Aorta (tissue), 5 donors: ENCODE data around the gene TNFAIP2. TPM values are rescaled to one million over a fixed set of nuclear protein-coding genes. Genes with fewer than 3 reads are reported as not detected.

Experiments used
- ATAC-seq: fragments of 200-7000 bp; cut with Tn5 transposase; one replicate; pipeline ENCODE4 v1.9.1; 2022; ENCODE audit warnings: moderate library complexity; ENCODE audit not compliant: low FRiP score
- DNase-seq, 2 donors: peaks; one replicate each; pipeline ENCODE4 v3.0.0-alpha.2; 2020
- H3K27ac ChIP-seq, 2 donors: one replicate each; pipeline ENCODE4 v1.5.1; 2013; ENCODE audit warnings: low read length in 2 of 2, mild to moderate bottlenecking in 2 of 2, moderate library complexity in 2 of 2, control low read depth in 1 of 2, inconsistent platforms in 1 of 2, low read depth in 1 of 2
- H3K27me3 ChIP-seq, 2 donors: one replicate each; pipeline ENCODE4 v1.6.1; 2013; ENCODE audit warnings: control low read depth in 1 of 2, low read length in 1 of 2, mild to moderate bottlenecking in 1 of 2, moderate library complexity in 1 of 2; ENCODE audit not compliant: insufficient read depth in 2 of 2, control insufficient read depth in 1 of 2
- H3K36me3 ChIP-seq, 2 donors: one replicate each; pipeline ENCODE4 v1.6.1; 2013; ENCODE audit warnings: control low read depth in 1 of 2, low read length in 1 of 2, mild to moderate bottlenecking in 1 of 2; ENCODE audit not compliant: insufficient read depth in 2 of 2, control insufficient read depth in 1 of 2
- H3K4me1 ChIP-seq, 2 donors: one replicate each; pipeline ENCODE4 v1.6.1; 2013; ENCODE audit warnings: low read length in 2 of 2, control low read depth in 1 of 2, mild to moderate bottlenecking in 1 of 2, moderate library complexity in 1 of 2; ENCODE audit not compliant: insufficient read depth in 2 of 2, control insufficient read depth in 1 of 2
- H3K4me3 ChIP-seq, 2 donors: one replicate each; pipeline ENCODE4 v1.5.1; 2013; ENCODE audit warnings: low read length in 2 of 2, control low read depth in 1 of 2, mild to moderate bottlenecking in 1 of 2
- H3K9me3 ChIP-seq: one replicate; pipeline ENCODE4 v1.6.1; 2013; ENCODE audit warnings: mild to moderate bottlenecking, low read length; ENCODE audit not compliant: control insufficient read depth
- WGBS, 2 donors: extraction: QIAGEN DNeasy Blood & Tissue Kit; methylation state at CpG; one replicate each; pipeline ENCODE4 v1.1.7; 2013; 5-methylcytosine and 5-hydroxymethylcytosine counted together
- intact Hi-C, 2 donors: fragments of 100-400 bp; cut with DNase I; formaldehyde crosslinking; loops; one replicate each; pipeline versions ENCODE4 v1.14.2 to v1.15.0; 2022
- polyA plus RNA-seq, 2 donors: library from polyadenylated mRNA; stranded (reverse); fragments of 200-250 nt; gene quantifications; one replicate each; pipeline ENCODE4 v1.2.3, GENCODE V29; 2013
- total RNA-seq, 2 donors: library from RNA; stranded (reverse); fragmentation: NEBNext Ultra II Directional; extraction: Animal tissue kit (Norgen Biotek cat#: 25700); gene quantifications; one replicate each; pipeline ENCODE4 v1.2.1, GENCODE V29; 2021
- donor health status: healthy with polysubstance abuse.
- donor health status: Bipolar disorder and iron deficiency.
- donor health status: DM: no; HTN: no; CAD: no.
- donor health status: DM: no; HTN: no; CAD: no.
- donor health status: DM: yes; HTN: yes; CAD: no.

The TNFAIP2 gene
- total and polyA plus RNA-seq, 4 donors = 26.8 to 219 (median 89.0) TPM

- Histone ChIP-seq H3K36me3 (no peaks in the 10 kb centered on the region), H3K4me1 (no peaks in the 10 kb centered on the region), H3K9me3 (no peaks in the 10 kb centered on the region), H3K27me3 (no peaks in the 10 kb centered on the region), H3K4me3 (no peak overlapping the region), H3K27ac (no peak overlapping the region)
- ATAC-seq (no peak), DNase-seq (no peak)
- intact Hi-C loops = no loop called here
- 95 to 96% methylated on average over 11 to 12 of the region's 12 CpGs for WGBS, 2 donors
Measured at GRCh38 chr14:103129301-103130016, 6.2 kb downstream of the TNFAIP2 start.

DNA sequence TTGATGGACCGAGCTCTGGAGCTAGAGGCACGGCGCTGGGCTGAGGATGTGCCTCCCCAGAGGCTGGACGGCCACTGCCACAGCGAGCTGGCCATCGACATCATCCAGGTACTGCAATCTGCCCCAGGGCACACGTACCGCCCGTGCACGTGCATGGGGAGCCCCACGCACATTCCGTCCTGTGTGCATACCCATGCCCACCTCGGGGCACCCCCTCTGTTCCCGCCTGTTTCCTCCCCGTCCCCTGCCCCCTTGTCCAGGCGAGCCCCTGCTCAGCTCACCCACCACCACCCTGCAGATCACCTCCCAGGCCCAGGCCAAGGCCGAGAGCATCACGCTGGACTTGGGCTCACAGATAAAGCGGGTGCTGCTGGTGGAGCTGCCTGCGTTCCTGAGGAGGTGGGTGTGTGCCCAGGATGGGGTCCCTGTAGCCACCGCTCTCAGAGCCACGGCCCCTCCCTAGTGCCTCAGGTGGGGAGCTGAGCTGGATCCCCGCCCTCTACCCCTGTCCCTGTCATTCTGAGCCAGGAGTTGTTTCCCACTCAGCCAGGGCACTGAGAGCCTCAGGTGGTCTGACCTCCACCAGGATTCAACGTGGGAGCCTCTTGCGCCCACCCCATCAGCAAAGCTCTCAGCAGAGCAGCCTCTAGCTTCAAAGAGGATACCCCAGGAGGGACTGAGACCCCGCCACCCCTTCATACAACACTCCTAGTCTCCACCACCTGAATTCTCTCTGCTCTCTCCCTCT is 6.9 kb downstream of the TNFAIP2 start:
- H3K27ac ChIP-seq = no peak overlapping the region
- ATAC-seq (no peak), DNase-seq (no peak)
- H3K27me3 ChIP-seq = no peaks in the 10 kb centered on the region
- intact Hi-C loops = no loop called here
- no peaks in the 10 kb centered on the region for H3K4me1 ChIP-seq
- H3K9me3 ChIP-seq = no peaks in the 10 kb centered on the region
- H3K4me3 ChIP-seq = no peak overlapping the region
- 94% methylated on average over 26 of the region's 26 CpGs for WGBS, 2 donors
- H3K36me3 ChIP-seq = no peaks in the 10 kb centered on the region

- H3K36me3 ChIP-seq = no peaks in the 10 kb centered on the region
- no peak for DNase-seq
- H3K27ac ChIP-seq = no peak overlapping the region
- H3K27me3 ChIP-seq = no peaks in the 10 kb centered on the region
- H3K9me3 ChIP-seq = no peaks in the 10 kb centered on the region
- ATAC-seq = no peak
- no peaks in the 10 kb centered on the region for H3K4me1 ChIP-seq
- 63 to 64% methylated on average over 8 of the region's 8 CpGs for WGBS, 2 donors
- intact Hi-C loops = no loop called here
- H3K4me3 ChIP-seq = no peak overlapping the region
Measured at GRCh38 chr14:103130965-103131364, 7.7 kb downstream of the TNFAIP2 start.

GRCh38 chr14:103131580-103131979 is 8.3 kb downstream of the TNFAIP2 start:
- H3K36me3 ChIP-seq = no peaks in the 10 kb centered on the region
- DNase-seq (no peak), ATAC-seq (no peak)
- intact Hi-C loops = no loop called here
- 96 to 99% methylated on average over 9 of the region's 9 CpGs for WGBS, 2 donors
- H3K9me3 ChIP-seq = no peaks in the 10 kb centered on the region
- no peak overlapping the region for H3K4me3 ChIP-seq
- no peaks in the 10 kb centered on the region for H3K4me1 ChIP-seq
- no peak overlapping the region for H3K27ac ChIP-seq
- no peaks in the 10 kb centered on the region for H3K27me3 ChIP-seq

- Histone ChIP-seq H3K27ac (no peak overlapping the region), H3K27me3 (no peaks in the 10 kb centered on the region), H3K4me3 (no peak overlapping the region), H3K36me3 (no peaks in the 10 kb centered on the region), H3K4me1 (no peaks in the 10 kb centered on the region), H3K9me3 (no peaks in the 10 kb centered on the region)
- 83% methylated on average over 39 of the region's 39 CpGs for WGBS, 2 donors
- intact Hi-C loops = no loop called here
- no peak for DNase-seq
- no peak for ATAC-seq
Measured at GRCh38 chr14:103132381-103133209, 9.3 kb downstream of the TNFAIP2 start.

DNA sequence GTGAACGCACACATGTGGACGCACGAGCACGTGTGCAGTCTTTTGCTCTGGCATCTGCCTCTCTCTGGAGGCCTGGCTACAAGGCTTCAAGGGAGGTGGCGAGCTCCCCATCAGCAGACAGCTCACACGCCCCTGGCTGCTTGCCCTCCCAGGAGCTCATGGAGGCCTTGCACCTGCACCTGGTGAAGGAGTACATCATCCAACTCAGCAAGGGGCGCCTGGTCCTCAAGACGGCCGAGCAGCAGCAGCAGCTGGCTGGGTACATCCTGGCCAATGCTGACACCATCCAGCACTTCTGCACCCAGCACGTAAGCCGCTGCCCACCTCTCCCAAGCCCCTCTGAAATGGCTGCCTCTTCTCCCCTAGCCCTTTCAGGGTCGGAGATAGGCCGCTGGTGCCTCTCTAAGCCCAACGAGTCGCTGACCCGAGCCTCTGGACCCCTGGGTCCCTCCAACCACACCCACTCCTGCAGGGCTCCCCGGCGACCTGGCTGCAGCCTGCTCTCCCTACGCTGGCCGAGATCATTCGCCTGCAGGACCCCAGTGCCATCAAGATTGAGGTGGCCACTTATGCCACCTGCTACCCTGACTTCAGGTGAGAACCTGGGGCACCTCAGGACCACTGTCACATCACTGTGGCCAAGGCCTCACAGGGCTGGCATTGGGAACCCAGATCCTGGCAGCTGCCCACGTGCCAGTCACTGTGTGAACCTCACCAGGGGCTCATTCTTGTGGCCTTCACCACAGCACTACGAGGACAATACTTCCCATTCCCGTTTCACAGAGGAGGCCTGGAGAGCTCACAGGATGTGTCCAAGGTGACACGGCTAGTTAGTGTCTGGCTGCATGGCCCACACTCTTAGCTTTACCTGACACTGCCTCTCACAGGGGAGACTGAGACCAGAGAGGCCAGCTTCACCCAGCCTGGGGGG is 10.2 kb downstream of the TNFAIP2 start:
- no peaks in the 10 kb centered on the region for H3K4me1 ChIP-seq
- H3K9me3 ChIP-seq = no peaks in the 10 kb centered on the region
- no peak for ATAC-seq
- DNase-seq = no peak
- 89 to 93% methylated on average over 25 of the region's 25 CpGs for WGBS, 2 donors
- no peaks in the 10 kb centered on the region for H3K27me3 ChIP-seq
- no peak overlapping the region for H3K27ac ChIP-seq
- intact Hi-C loops = no loop called here
- no peak overlapping the region for H3K4me3 ChIP-seq
- H3K36me3 ChIP-seq = no peaks in the 10 kb centered on the region

GRCh38 chr14:103134405-103134804 is 11.1 kb downstream of the TNFAIP2 start:
- Histone ChIP-seq H3K36me3 (no peaks in the 10 kb centered on the region), H3K27ac (no peak overlapping the region)
- no peak for ATAC-seq

GRCh38 chr14:103134919-103135318 is 11.7 kb downstream of the TNFAIP2 start:
- Histone ChIP-seq H3K36me3 (no peaks in the 10 kb centered on the region), H3K4me1 (no peaks in the 10 kb centered on the region), H3K4me3 (no peak overlapping the region), H3K27me3 (no peaks in the 10 kb centered on the region), H3K9me3 (no peaks in the 10 kb centered on the region), H3K27ac (no peak overlapping the region)
- intact Hi-C loops = no loop called here
- DNase-seq (no peak), ATAC-seq (no peak)
- WGBS, 2 donors = 93 to 96% methylated on average over 14 of the region's 14 CpGs

More at GRCh38 chr14:103134405-103134804, 11.1 kb downstream of the TNFAIP2 start:
- intact Hi-C loops = no loop called here
- H3K4me3 ChIP-seq = no peak overlapping the region
- 50 to 73% methylated on average over 2 of the region's 2 CpGs for WGBS, 2 donors
- no peak for DNase-seq
- H3K27me3 ChIP-seq = no peaks in the 10 kb centered on the region
- no peaks in the 10 kb centered on the region for H3K4me1 ChIP-seq
- no peaks in the 10 kb centered on the region for H3K9me3 ChIP-seq
